Activated naive CD4-positive, alpha-beta T cell treated with anti-CD3 and anti-CD28 coated beads, Interleukin-2, amount 50 U/mL, for 24 hours (primary cell): ENCODE measurements around the gene PDE1C.
A peak's percentile ranks its signal among the peaks of the same experiment; 100 is the strongest.

Experiments
- H3K27ac Mint-ChIP-seq: one replicate; pipeline ENCODE4 v1.8.0; 2021; ENCODE audit warnings: mild to moderate bottlenecking, mixed read lengths
- H3K27me3 Mint-ChIP-seq: one replicate; pipeline ENCODE4 v1.8.0; 2021; ENCODE audit warnings: mixed read lengths
- H3K36me3 Mint-ChIP-seq: one replicate; pipeline ENCODE4 v1.8.0; 2021; ENCODE audit warnings: mixed read lengths
- H3K4me1 Mint-ChIP-seq: one replicate; pipeline ENCODE4 v1.8.0; 2021; ENCODE audit warnings: mixed read lengths
- H3K4me3 Mint-ChIP-seq: one replicate; pipeline ENCODE4 v1.8.0; 2021; ENCODE audit warnings: mild to moderate bottlenecking, mixed read lengths
- H3K9me3 Mint-ChIP-seq: one replicate; pipeline ENCODE4 v1.8.0; 2021; ENCODE audit warnings: mixed read lengths

The PDE1C gene

DNA sequence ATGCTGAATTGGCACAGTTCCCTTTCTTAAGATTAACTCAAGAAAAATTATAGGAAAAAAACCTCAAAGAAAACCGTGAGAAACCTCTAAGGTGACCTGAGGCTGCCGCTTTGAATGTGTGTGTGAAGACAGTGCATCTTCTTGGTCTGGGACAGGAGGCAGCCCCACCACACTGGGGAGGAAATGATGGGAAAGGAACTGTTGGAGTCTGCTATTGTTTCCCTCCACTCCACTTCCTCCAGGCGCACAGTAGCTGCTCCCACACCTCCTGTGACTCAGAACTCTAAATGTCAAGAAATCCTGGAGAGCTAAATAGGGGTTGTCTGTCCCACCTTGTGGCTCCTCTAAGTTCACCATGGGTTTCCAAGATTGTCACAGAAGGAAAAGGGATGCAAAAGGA is 179.4 kb downstream of the PDE1C start:
- Mint-ChIP-seq H3K9me3 (peaks cover 6% of the 10 kb centered on the region), H3K4me1 (no peaks in the 10 kb centered on the region), H3K4me3 (no peak overlapping the region), H3K27ac (no peak overlapping the region), H3K27me3 (no peaks in the 10 kb centered on the region), H3K36me3 (no peaks in the 10 kb centered on the region)

DNA sequence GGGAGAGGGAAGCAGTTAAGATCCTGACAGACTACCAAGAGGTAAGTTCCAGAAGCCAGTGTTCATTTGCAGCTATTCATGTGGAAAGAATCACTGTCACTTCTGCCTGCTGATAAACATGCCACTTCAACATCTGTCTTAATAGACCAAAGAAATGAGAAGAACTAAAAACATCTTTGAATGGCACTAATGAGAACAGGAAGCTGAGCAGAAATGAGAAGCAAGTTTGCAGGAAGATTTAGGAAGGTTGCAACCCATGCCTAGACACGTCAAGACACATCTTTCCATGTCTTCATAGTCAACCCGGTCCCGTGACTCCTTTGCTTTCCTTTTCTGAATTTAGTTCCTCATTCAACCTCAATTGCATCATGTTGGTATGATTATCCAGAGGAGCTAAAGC is 180.0 kb downstream of the PDE1C start:
- H3K27me3 Mint-ChIP-seq = no peaks in the 10 kb centered on the region
- H3K4me1 Mint-ChIP-seq = no peaks in the 10 kb centered on the region
- no peak overlapping the region for H3K4me3 Mint-ChIP-seq
- H3K9me3 Mint-ChIP-seq = peaks cover 10% of the 10 kb centered on the region
- no peak overlapping the region for H3K27ac Mint-ChIP-seq
- no peaks in the 10 kb centered on the region for H3K36me3 Mint-ChIP-seq

DNA sequence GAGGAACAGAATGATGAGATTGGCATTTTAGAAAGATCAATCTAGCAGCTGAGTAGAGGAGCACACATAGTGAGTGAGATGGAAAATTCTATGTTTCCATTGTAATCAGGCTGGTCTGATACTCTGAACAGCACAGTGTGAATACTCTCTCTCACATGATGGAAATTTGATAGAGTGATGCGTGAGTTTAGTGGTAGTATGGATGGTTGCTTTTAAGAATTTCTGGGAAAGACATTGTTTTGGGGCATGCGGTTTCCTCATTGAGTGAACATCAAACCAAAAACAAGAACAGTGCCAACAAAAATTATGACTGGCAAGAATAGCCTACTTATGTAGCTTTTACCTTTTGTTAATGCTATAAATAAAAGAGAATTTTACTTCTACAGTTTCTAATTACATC is 183.2 kb downstream of the PDE1C start:
- Mint-ChIP-seq H3K9me3 (peaks cover 10% of the 10 kb centered on the region), H3K4me1 (no peaks in the 10 kb centered on the region), H3K27me3 (no peaks in the 10 kb centered on the region), H3K36me3 (no peaks in the 10 kb centered on the region), H3K4me3 (no peak overlapping the region), H3K27ac (no peak overlapping the region)

DNA sequence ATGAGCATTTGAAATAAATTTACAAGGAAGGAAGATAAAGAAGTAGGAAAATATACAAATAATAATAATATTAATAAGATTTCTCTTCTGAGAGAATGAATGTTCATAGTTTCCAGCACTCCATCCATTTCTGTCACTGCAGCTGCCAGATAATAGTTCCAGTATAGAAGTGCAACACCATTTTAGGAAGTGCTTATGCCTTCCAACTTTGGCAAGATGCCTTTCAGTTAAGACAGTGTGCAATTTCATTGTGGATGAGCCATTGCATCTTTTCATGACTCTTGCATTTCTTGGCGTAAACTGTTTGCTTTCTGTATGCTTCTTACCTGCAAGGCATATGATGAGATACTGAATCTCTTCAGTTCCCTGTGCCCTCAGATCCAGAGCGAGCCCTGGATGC is 185.0 kb downstream of the PDE1C start:
- H3K4me3 Mint-ChIP-seq = no peak overlapping the region
- H3K27ac Mint-ChIP-seq = no peak overlapping the region
- no peaks in the 10 kb centered on the region for H3K27me3 Mint-ChIP-seq
- H3K36me3 Mint-ChIP-seq = no peaks in the 10 kb centered on the region
- H3K9me3 Mint-ChIP-seq = peaks cover 10% of the 10 kb centered on the region
- no peaks in the 10 kb centered on the region for H3K4me1 Mint-ChIP-seq

DNA sequence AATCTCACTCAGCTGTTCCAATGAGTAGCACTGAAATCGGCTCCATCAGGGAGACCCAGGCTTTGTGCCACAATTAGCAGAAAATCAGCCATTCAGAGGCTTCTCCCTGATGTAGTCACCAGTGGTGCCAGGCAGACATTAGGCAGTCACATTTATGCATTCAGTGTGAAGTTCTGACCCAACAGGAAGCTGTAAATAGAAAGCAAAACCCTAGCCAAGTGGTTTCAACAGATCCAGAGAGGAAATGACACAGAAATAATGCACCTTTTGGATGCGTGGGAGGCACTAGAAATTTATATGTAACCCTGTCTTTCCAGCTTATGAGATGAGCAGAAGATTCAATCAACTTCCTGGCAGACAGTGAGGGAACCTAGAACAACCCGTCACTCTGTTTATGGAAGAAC is 186.4 kb downstream of the PDE1C start:
- Mint-ChIP-seq H3K4me3 (no peak overlapping the region), H3K4me1 (no peaks in the 10 kb centered on the region), H3K27me3 (no peaks in the 10 kb centered on the region), H3K9me3 (peaks cover 10% of the 10 kb centered on the region), H3K36me3 (no peaks in the 10 kb centered on the region), H3K27ac (no peak overlapping the region)

DNA sequence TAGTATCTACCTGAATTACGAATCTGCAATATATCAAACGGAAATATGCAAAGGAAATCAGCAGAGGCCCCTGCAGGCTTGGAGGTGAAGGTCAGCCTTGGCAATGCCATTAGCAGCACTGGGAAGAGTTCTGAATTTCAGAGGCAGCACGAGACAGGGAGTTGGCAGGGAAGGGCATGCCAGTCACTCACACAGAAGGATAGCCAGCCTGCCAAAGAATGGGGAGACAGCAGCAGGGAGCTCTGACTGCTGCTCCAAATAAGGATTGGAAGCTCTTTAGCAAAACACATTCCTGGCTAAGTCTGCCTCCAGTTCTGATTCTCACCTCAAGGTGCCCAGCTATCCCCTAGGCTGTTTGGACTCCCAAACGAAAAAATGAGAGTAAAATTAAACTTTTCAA is 188.0 kb downstream of the PDE1C start:
- Mint-ChIP-seq H3K36me3 (no peaks in the 10 kb centered on the region), H3K27ac (no peak overlapping the region), H3K9me3 (peaks cover 10% of the 10 kb centered on the region), H3K27me3 (no peaks in the 10 kb centered on the region), H3K4me3 (no peak overlapping the region), H3K4me1 (no peaks in the 10 kb centered on the region)

DNA sequence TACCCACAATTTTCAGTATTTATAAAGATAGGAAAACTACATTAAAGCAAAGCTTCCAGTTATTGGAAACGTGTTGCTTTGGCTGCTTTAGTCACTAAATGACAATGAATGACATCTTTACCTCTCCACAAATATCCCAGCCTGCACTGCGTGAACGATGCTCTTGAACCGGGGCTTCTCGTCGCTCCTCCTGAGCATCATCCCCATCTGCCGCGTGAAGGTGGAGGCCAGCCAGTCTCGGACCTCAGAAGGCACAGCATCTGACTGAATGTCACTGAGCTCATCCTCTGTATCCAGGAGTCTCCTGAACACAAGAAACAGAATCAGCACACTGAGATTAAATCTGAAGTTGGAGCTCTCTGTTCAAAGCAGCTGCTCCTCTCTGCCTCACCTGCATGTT is 191.3 kb downstream of the PDE1C start:
- peak overlapping the region; percentile 41 for H3K27ac Mint-ChIP-seq
- H3K9me3 Mint-ChIP-seq = no peaks in the 10 kb centered on the region
- H3K36me3 Mint-ChIP-seq = no peaks in the 10 kb centered on the region
- no peak overlapping the region for H3K4me3 Mint-ChIP-seq
- no peaks in the 10 kb centered on the region for H3K4me1 Mint-ChIP-seq
- H3K27me3 Mint-ChIP-seq = no peaks in the 10 kb centered on the region

DNA sequence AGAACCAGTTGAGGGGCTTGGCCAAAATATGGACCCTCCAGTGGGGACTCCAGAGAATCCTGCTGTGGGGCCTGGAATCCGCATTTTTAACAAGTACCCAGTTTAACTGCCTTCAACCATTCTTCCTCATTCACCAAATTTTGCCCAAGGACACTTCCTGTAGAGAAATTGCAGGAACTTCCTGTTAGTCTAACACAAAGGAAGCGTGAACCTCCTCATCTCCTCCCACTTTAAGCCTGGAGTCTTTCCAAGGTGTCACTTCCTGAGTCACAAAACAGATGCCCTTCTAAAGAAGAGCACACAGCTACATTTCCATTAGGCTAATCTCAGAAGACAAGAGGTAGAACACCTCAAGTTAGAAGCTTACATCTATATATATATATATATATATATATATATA is 194.8 kb downstream of the PDE1C start:
- peaks cover 4% of the 10 kb centered on the region for H3K9me3 Mint-ChIP-seq
- no peaks in the 10 kb centered on the region for H3K36me3 Mint-ChIP-seq
- H3K4me1 Mint-ChIP-seq = no peaks in the 10 kb centered on the region
- no peaks in the 10 kb centered on the region for H3K27me3 Mint-ChIP-seq
- H3K27ac Mint-ChIP-seq = no peak overlapping the region
- no peak overlapping the region for H3K4me3 Mint-ChIP-seq

DNA sequence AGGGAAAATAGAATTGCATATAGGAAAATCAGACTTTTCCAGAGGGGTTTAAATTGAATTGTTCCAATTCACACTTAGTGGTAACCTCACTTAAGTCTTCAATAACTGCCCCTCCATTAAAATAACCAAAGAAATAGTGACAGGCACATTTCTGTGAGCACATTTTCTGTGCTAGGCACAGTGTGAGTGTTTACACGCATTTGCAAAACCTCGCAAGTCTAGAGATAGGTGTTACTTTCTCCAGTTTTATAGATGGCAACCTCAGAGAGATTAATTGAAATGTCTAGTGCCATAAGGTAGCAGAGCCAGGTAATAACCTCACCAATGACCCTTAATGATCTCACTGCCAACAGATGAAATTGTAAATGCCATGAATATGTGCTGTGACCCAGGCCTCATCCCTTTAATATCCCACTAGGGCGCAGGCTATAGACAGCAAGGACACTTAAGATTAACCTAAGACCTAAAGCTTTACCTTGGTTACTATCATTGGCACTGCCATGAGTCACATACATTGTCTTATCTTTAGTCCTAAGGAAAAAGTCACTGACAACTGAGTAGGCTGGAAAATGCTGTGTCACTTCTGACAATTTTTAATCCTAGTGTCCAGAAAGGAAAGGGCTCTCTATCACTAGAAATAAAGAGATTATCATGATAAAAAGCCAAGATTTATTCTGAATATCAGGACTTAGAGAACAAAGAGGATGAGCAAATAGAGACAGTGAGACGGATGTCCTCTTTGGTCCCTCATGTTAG is 195.4 kb downstream of the PDE1C start:
- Mint-ChIP-seq H3K4me1 (no peaks in the 10 kb centered on the region), H3K36me3 (no peaks in the 10 kb centered on the region), H3K4me3 (no peak overlapping the region), H3K27ac (no peak overlapping the region), H3K27me3 (no peaks in the 10 kb centered on the region), H3K9me3 (peaks cover 4% of the 10 kb centered on the region)

DNA sequence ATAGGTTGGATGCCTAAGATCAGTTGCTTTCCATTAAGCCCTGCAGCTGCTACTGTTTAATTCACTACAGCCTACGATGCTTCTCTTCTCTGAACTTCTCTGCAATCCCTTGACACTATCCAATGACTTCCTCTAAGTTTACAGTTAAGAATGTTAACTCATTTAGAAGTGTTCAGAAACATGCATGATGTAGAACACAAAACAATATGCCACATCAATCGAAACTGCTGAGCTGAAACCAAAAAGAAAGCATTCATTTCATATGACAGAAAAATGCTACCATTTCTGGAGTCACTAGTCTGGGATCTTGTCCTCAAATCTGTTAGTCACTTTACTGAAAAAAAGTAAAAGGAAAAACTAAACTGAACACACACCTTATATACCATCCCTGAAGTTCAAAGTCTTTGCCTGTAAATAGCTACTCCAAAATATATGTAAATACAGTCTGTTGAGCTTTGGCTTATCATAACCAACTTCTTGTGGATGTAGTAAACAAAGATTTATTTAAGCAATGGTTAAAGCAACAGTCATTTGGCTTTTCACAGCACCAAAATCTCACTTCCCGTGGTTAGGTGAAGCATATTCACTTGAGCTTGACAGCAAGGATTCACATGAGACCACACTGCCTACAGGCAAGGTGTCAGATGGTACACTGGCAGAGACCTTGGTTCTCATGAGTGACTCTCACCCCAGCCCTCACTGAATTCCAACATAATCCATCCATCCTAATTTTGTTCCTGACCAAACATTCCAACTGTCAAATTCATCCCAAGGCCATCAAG is 196.2 kb downstream of the PDE1C start:
- no peak overlapping the region for H3K27ac Mint-ChIP-seq
- no peaks in the 10 kb centered on the region for H3K4me1 Mint-ChIP-seq
- no peak overlapping the region for H3K4me3 Mint-ChIP-seq
- no peaks in the 10 kb centered on the region for H3K27me3 Mint-ChIP-seq
- no peaks in the 10 kb centered on the region for H3K36me3 Mint-ChIP-seq
- peaks cover 8% of the 10 kb centered on the region for H3K9me3 Mint-ChIP-seq

DNA sequence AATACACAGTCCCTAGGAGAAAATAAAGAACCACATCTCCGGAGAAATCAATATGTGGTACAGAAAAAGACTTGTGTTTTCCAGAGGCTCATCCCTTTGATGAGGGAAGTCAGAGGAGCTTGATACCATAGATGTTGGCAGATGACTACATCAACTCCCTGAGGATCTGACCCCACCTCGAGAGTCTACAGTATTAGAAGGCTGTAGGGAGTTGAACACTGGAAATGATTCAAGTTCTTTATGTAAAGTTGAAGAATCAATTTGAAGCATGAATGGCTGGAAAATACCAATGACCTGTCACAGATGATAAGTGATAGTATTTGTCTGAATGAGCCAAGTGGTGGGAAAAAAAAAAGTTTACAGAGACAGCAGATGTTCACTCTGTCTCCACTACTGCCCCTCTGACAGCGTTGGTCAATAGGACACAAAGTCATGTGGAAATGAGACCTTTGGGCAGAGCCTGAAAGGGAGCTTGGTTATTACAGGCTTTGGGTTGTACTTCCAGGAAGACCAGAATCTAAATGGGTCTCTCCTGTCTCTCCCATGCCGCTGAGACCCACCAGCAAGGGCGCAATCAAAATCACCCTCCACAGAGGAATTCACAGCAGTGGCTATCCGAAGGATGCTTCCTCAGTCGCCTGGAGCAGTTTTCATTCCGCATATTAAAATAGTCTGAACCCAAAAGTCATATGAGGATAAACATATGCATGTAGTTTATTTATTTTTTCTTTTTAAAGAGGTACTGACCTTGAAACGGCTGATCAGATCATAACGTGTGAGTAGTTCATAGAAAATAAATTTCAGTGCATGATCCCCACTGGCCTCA is 197.4 kb downstream of the PDE1C start:
- Mint-ChIP-seq H3K36me3 (no peaks in the 10 kb centered on the region), H3K27ac (no peak overlapping the region), H3K27me3 (no peaks in the 10 kb centered on the region), H3K4me1 (no peaks in the 10 kb centered on the region), H3K9me3 (peaks cover 21% of the 10 kb centered on the region), H3K4me3 (no peak overlapping the region)

DNA sequence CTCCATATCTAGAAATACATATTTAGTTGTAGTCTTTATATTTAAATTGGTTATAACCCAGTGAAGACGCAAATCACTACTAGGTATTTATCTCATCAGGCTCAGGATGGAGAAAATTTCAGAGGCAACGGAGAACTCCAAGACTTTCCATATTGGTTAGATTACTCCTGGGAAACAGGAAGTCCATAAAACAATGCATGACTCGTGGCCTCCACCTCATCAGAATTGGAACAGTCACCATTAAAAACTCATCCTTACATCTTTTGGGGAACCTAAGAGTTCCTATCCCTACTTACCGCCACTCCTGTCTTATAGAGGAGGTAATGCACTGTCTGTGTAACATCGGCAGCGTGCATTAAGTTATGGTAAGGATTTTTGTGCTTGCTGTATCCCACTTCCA is 205.6 kb downstream of the PDE1C start:
- Mint-ChIP-seq H3K36me3 (no peaks in the 10 kb centered on the region), H3K4me1 (no peaks in the 10 kb centered on the region), H3K27me3 (no peaks in the 10 kb centered on the region), H3K27ac (no peak overlapping the region), H3K9me3 (peaks cover 18% of the 10 kb centered on the region), H3K4me3 (no peak overlapping the region)

DNA sequence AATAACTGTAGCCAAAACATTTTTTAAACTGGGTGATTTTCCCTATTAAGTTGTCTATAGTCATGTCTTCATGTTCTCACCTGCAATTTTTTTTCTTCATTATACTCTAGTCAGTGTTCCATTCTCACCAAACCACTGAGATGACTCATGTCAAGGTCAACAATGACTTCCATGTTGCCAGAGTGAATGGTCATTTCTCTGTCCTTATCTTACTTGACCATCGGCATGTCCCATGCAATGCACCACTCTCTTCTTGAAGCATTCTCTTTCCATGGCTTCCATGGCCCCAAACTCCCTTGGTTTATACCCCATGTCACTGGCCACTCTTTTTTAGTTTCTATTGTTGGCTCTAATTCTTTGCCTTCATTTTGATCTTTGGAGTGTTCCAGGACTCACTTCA is 209.3 kb downstream of the PDE1C start:
- no peak overlapping the region for H3K27ac Mint-ChIP-seq
- H3K9me3 Mint-ChIP-seq = no peaks in the 10 kb centered on the region
- no peaks in the 10 kb centered on the region for H3K36me3 Mint-ChIP-seq
- no peaks in the 10 kb centered on the region for H3K4me1 Mint-ChIP-seq
- H3K27me3 Mint-ChIP-seq = no peaks in the 10 kb centered on the region
- no peak overlapping the region for H3K4me3 Mint-ChIP-seq

DNA sequence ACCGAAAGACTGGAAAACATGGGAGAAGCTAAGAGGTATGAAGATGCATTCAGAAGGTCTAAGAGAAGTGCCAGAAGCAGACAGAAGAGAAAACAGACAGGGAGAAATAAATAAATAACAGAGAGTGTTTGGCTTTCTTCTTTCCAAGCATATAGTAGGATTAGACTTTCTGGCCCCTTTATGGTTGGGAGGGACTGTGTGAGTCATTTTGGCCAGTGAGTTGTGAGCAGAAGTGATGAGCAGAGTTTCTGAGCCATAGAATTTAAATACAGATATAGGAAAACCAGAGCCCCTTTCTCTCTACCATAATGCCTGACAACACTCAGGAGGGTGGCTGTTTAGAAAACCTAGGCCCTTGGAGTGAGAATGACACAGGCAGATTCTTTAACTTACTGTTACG is 212.2 kb downstream of the PDE1C start:
- Mint-ChIP-seq H3K4me1 (no peaks in the 10 kb centered on the region), H3K9me3 (no peaks in the 10 kb centered on the region), H3K4me3 (no peak overlapping the region), H3K27ac (no peak overlapping the region), H3K36me3 (no peaks in the 10 kb centered on the region), H3K27me3 (no peaks in the 10 kb centered on the region)

DNA sequence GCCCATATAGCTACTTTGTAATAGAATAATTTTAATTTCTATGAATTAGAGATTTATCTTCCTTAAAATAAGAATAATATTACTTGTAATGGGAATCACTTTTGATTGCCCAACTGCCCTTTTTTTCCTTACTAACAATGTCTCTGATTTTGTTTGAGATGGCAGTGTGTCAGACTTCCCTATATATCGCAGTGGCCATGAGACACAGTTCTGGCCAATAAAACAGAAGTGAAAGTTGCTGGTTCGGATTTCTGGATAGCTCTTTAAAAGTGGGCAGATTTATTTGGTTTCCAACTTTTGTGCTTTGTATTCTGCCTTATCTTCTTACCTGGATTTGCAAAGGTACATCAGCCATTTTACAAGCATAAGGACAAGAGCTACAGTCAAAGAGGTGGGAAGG is 213.0 kb downstream of the PDE1C start:
- Mint-ChIP-seq H3K4me1 (no peaks in the 10 kb centered on the region), H3K36me3 (no peaks in the 10 kb centered on the region), H3K9me3 (no peaks in the 10 kb centered on the region), H3K4me3 (no peak overlapping the region), H3K27me3 (no peaks in the 10 kb centered on the region), H3K27ac (no peak overlapping the region)

DNA sequence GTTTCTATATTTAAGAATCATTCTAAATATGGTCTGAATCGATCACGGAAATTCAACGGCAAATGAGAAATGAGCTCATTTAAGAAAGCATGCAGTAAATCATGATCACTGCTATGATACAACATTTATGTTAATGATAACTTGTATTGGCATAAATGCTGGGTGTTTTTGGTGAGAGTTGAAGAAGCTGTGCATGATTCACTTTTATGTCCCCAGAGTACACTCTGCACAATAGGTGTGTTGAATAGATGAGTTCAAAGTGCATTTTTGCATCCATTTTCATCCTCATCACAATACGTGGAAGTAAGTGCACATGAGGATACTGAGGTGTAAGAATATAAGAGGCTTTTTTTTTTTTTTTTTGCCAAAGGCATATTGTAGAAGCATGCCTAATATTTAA is 213.9 kb downstream of the PDE1C start:
- Mint-ChIP-seq H3K27me3 (no peaks in the 10 kb centered on the region), H3K4me3 (no peak overlapping the region), H3K9me3 (no peaks in the 10 kb centered on the region), H3K36me3 (no peaks in the 10 kb centered on the region), H3K4me1 (no peaks in the 10 kb centered on the region), H3K27ac (no peak overlapping the region)
